Mesendoderm (in vitro differentiated cells): ENCODE data around the gene PUS1. TPM values are rescaled to one million over a fixed set of nuclear protein-coding genes. Genes with fewer than 3 reads are reported as not detected.
"Not testable (repeated sequence)": the region's sequence is repeated elsewhere in the genome, so short reads cannot be mapped to it uniquely, and the experiment has no call there.

ENCODE experiments used
- DNase-seq: peaks from one replicate; pipeline ENCODE4 v3.0.0; 2013
- H2AK5ac ChIP-seq: 2 replicates; pipeline ENCODE4 v1.6.1; 2013; ENCODE audit warnings: low read length, inconsistent platforms
- H2BK120ac ChIP-seq: 2 replicates; pipeline ENCODE4 v1.6.1; 2013; ENCODE audit warnings: low read depth, mild to moderate bottlenecking, low read length, moderate library complexity, mixed read lengths
- H2BK15ac ChIP-seq: replicated peaks from 2 replicates; pipeline ENCODE4 v1.6.1; 2013; ENCODE audit warnings: low read depth, mild to moderate bottlenecking, moderate library complexity
- H2BK5ac ChIP-seq: 2 replicates; pipeline ENCODE4 v1.6.1; 2013; ENCODE audit warnings: low read length, inconsistent platforms
- H3K18ac ChIP-seq: 2 replicates; pipeline ENCODE4 v1.6.1; 2013; ENCODE audit warnings: mild to moderate bottlenecking, low read length, mixed read lengths
- H3K23ac ChIP-seq: one replicate; pipeline ENCODE4 v1.6.1; 2013; ENCODE audit warnings: low read length
- H3K27ac ChIP-seq: 2 replicates; pipeline ENCODE4 v1.5.1; 2013; ENCODE audit warnings: low read depth, mild to moderate bottlenecking, inconsistent platforms, low read length, moderate library complexity
- H3K27me3 ChIP-seq: 2 replicates; pipeline ENCODE4 v1.6.1; 2013; ENCODE audit warnings: low read length, control low read depth, mild to moderate bottlenecking, inconsistent platforms; ENCODE audit not compliant: insufficient read depth, poor library complexity
- H3K36me3 ChIP-seq: 2 replicates; pipeline ENCODE4 v1.6.1; 2013; ENCODE audit warnings: low read length, inconsistent platforms; ENCODE audit not compliant: control insufficient read depth, insufficient read depth
- H3K4ac ChIP-seq: one replicate; pipeline ENCODE4 v1.6.1; 2013; ENCODE audit warnings: low read depth, mild to moderate bottlenecking, low read length, moderate library complexity
- H3K4me1 ChIP-seq: 2 replicates; pipeline ENCODE4 v1.6.1; 2013; ENCODE audit warnings: low read depth, low read length, inconsistent platforms; ENCODE audit not compliant: control insufficient read depth
- H3K4me2 ChIP-seq: 2 replicates; pipeline ENCODE4 v1.6.1; 2013; ENCODE audit warnings: low read length
- H3K4me3 ChIP-seq: 2 replicates; pipeline ENCODE4 v1.5.1; 2013; ENCODE audit warnings: mild to moderate bottlenecking, low read length
- H3K56ac ChIP-seq: one replicate; pipeline ENCODE4 v1.6.1; 2013; ENCODE audit warnings: low read length
- H3K79me1 ChIP-seq: 2 replicates; pipeline ENCODE4 v1.6.1; 2013; ENCODE audit warnings: low read length, inconsistent platforms
- H3K79me2 ChIP-seq: 2 replicates; pipeline ENCODE4 v1.6.1; 2013; ENCODE audit warnings: mild to moderate bottlenecking, low read length; ENCODE audit not compliant: control insufficient read depth, insufficient read depth
- H3K9ac ChIP-seq: 2 replicates; pipeline ENCODE4 v1.6.1; 2013; ENCODE audit warnings: low read length, inconsistent platforms
- H4K5ac ChIP-seq: one replicate; pipeline ENCODE4 v1.6.1; 2013; ENCODE audit warnings: low read length
- H4K8ac ChIP-seq: one replicate; pipeline ENCODE4 v1.6.1; 2013; ENCODE audit warnings: low read depth, mild to moderate bottlenecking, control low read depth, low read length, moderate library complexity
- WGBS: extraction: QIAGEN DNeasy Blood & Tissue Kit; methylation state at CpG from one replicate; pipeline ENCODE4 v1.1.7; 2013; ENCODE audit warnings: low lambda C conversion rate, missing lambda C conversion rate; ENCODE audit not compliant: insufficient coverage; ENCODE audit errors: extremely low coverage; 5-methylcytosine and 5-hydroxymethylcytosine counted together
- polyA plus RNA-seq, 2 experiments: library from polyadenylated mRNA; stranded (reverse); fragments of 200-250 nt; gene quantifications; one replicate each; pipeline ENCODE4 v1.2.3, GENCODE V29; 2013

The PUS1 gene
- polyA plus RNA-seq (2013, experiment 1 of 2), result 46.5 TPM
- polyA plus RNA-seq (2013, experiment 2 of 2), result 46.4 TPM

DNA sequence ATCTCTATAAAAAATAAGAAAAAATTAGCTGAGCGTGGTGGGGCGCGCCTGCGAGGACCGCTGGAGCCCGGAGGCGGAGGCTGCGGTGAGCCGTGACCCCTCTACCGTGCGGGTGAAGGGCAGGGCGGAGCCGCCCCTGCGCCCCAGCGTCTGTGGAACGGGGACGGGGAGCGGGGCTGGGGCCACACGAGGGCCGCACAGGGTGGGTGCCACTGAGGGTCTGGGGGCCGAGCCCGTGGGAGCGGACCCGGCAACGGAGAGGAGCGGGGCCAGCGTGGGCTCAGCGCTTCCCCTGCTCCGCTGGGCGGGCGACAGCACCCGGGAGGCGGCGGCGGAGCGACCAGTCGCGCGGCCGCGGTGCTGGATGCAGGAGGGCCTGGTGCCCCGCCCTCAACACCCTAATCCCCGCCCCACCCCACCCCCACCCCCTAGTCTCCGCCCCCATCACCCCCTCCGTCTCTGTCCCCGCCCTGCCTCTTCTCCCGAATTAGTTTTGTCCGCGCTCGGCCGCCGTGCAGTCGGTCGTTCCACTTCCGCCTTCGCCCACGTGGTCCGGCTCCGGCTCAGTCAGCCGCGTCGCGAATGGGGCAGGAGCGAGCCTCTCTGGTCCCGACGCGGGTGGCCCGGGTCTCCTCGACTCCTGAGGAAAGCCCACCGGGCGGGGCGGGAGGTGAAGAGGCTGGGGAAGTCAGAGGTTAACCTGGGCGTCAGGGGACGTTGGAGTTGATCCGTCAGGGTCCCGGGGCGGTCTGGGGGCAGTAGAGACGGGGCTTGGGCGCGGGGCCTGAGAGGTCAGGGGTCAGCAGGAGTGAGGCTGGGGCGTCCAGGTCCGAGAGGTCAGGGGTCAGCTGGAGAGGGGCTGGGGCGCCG lies at the start of gene PUS1:
PUS1 (plus strand) TSS at position 566 of the 870 bp plus-strand sequence. CDS start 447 bp downstream, outside the sequence.
- Histone ChIP-seq H3K18ac (peak within 1 kb of the TSS; percentile 97), H3K79me1 (peaks cover 5% of the 10 kb centered on the region), H3K79me2 (peaks cover 14% of the 10 kb centered on the region), H2BK5ac (no peak within 1 kb of the TSS), H3K4me3 (peak within 1 kb of the TSS; percentile 89), H3K56ac (peak within 1 kb of the TSS; percentile 95), H4K5ac (no peak within 1 kb of the TSS), H3K4ac (peak within 1 kb of the TSS; percentile 74), H3K23ac (peak within 1 kb of the TSS; percentile 80), H3K27ac (peak within 1 kb of the TSS; percentile 80), H2BK120ac (no peak within 1 kb of the TSS), H3K36me3 (peaks cover 9% of the 10 kb centered on the region), H3K27me3 (no peaks in the 10 kb centered on the region), H4K8ac (no peak within 1 kb of the TSS), H3K4me1 (no peaks in the 10 kb centered on the region), H2BK15ac (no peak within 1 kb of the TSS), H2AK5ac (no peak within 1 kb of the TSS), H3K9ac (peak within 1 kb of the TSS; percentile 89), H3K4me2 (peak within 1 kb of the TSS; percentile 95)
- WGBS, result no CpG with 5 or more reads among the region's 84 CpGs
- DNase-seq, result peak; percentile 97

DNA sequence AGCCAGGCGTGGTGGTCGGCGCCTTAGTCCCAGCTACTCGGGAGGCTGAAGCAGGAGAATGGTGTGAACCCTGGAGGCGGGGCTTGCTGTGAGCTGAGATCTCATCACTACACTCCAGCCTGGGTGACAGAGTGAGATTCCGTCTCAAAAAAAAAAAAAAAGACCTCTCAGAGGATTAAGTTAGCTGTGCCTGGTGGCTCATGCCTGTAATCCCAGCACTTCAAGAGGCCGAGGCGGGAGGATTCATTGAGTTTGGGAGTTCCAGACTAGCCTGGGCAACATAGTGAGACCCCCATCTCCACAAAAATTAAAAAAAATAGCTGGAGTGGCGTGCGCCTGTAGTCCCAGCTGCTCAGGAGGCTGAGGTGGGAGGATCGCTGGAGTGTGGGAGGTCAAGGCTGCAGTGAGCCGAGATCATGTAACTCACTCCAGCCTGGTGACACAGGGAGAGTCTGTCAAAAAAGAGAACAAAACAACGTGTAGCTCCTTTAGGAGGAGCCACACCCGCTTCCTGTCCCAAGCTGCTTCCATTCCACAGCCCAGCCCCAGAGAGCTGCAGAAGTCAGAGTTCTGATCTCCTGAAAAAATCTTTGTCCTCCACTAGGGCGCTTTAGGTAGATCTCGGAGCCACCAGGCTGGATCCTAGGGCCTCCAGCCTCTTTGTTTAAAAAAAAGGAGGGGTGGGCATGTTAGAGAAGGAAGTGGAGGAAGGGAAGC lies 46.1 kb upstream of the PUS1 start:
- Histone ChIP-seq H3K36me3 (no peaks in the 10 kb centered on the region), H3K18ac (no peak overlapping the region), H3K4me1 (no peaks in the 10 kb centered on the region), H3K23ac (no peak overlapping the region), H3K56ac (peak overlapping the region; percentile 65), H2BK120ac (no peak overlapping the region), H3K27ac (no peak overlapping the region), H2BK15ac (no peak overlapping the region), H3K4me2 (no peak overlapping the region), H3K4ac (no peak overlapping the region), H4K8ac (no peak overlapping the region), H3K4me3 (no peak overlapping the region), H3K9ac (no peak overlapping the region), H4K5ac (no peak overlapping the region), H2BK5ac (no peak overlapping the region), H3K27me3 (no peaks in the 10 kb centered on the region), H3K79me1 (no peaks in the 10 kb centered on the region), H2AK5ac (no peak overlapping the region), H3K79me2 (no peaks in the 10 kb centered on the region)
- WGBS, result no CpG with 5 or more reads among the region's 16 CpGs
- DNase-seq, result peak; percentile 81

DNA sequence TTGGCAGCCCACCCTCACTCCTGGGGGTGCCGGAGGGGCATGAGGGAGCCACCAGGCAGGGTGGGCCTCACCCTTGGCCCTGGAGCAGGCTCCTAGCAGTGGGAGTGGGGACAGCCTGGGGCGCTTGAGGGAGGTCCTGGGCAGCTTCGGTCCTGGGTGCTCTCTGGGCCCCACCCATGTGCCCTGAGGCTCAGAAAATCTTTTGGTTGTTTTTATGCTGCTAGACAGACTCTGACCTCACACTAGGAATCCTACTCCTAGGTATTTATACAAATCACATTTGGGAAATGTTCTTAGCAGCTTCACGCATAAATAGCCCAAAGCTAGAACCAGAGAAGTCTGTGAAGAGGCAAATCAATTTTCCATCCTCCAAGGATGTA lies 45.6 kb upstream of the PUS1 start:
- Histone ChIP-seq H3K4me2 (no peak overlapping the region), H3K18ac (no peak overlapping the region), H3K27ac (no peak overlapping the region), H2AK5ac (no peak overlapping the region), H3K9ac (no peak overlapping the region), H4K8ac (no peak overlapping the region), H3K4me1 (no peaks in the 10 kb centered on the region), H3K4ac (no peak overlapping the region), H3K79me2 (no peaks in the 10 kb centered on the region), H2BK120ac (no peak overlapping the region), H2BK5ac (no peak overlapping the region), H3K27me3 (no peaks in the 10 kb centered on the region), H2BK15ac (no peak overlapping the region), H3K4me3 (no peak overlapping the region), H3K56ac (no peak overlapping the region), H4K5ac (no peak overlapping the region), H3K79me1 (no peaks in the 10 kb centered on the region), H3K36me3 (no peaks in the 10 kb centered on the region), H3K23ac (no peak overlapping the region)
- WGBS, result no CpG with 5 or more reads among the region's 4 CpGs
- no peak for DNase-seq

DNA sequence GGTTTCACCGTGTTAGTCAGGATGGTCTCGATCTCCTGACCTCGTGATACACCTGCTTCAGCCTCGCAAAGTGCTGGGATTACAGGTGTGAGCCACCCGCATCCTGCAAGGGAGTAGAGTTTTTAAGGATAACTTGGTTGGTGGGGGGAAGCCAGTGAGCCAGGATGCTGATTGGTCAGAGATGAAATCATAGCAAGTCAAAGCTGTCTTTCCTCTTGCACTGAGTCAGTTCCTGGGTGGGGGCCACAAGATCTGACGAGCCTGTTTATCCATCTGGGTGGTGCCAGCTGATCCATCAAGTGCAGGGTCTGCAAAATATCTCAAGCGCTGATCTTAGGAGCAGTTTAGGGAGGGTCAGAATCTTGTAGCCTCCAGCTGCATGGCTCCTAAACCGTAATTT lies 44.0 kb upstream of the PUS1 start:
- H3K4me2 ChIP-seq, H3K27me3 ChIP-seq: not testable (repeated sequence)
- WGBS, result no CpG with 5 or more reads among the region's 8 CpGs

DNA sequence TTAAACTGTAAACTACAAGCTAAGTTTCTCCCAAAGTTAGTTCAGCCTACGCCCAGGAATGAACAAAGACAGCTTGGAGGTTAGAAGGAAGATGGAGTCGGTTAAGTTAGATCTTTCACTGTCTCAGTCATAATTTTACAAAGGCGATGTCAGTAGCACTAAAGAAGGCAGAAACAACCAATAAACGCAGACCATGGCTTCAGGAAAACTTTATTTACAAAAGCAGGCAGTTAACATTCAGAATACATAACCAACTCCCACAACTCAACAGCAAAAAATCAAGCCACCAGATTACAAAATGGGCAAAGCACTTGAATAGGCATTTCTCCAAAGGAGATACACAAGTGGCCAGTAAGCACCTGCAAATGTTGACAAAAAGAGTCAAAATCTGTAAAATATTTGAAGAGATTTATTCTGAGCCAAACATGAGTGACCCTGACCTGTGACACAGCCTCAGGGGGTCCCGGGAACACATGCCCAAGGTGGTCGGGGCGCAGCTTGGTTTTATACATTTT lies 43.5 kb upstream of the PUS1 start:
- no peak overlapping the region for H2BK5ac ChIP-seq
- H3K4me1 ChIP-seq, result peaks cover 2% of the 10 kb centered on the region
- no peak for DNase-seq
- no peak overlapping the region for H3K9ac ChIP-seq
- H3K4ac ChIP-seq, result no peak overlapping the region
- H3K79me2 ChIP-seq, result no peaks in the 10 kb centered on the region
- H3K4me3 ChIP-seq, result no peak overlapping the region
- H3K36me3 ChIP-seq, result no peaks in the 10 kb centered on the region
- no peaks in the 10 kb centered on the region for H3K79me1 ChIP-seq
- H3K18ac ChIP-seq, result no peak overlapping the region
- WGBS, result no CpG with 5 or more reads among the region's 7 CpGs
- no peak overlapping the region for H3K27ac ChIP-seq
- H2BK15ac ChIP-seq, result no peak overlapping the region
- H2BK120ac ChIP-seq, result no peak overlapping the region
- no peak overlapping the region for H4K5ac ChIP-seq
- no peaks in the 10 kb centered on the region for H3K27me3 ChIP-seq
- no peak overlapping the region for H3K23ac ChIP-seq
- no peak overlapping the region for H2AK5ac ChIP-seq
- H4K8ac ChIP-seq, result no peak overlapping the region
- H3K4me2 ChIP-seq, result no peak overlapping the region
- H3K56ac ChIP-seq, result no peak overlapping the region

More for the DNA sequence above, 44.0 kb upstream of the PUS1 start:
- H2BK5ac ChIP-seq, H4K8ac ChIP-seq, H2BK120ac ChIP-seq, H3K27ac ChIP-seq, H3K9ac ChIP-seq, H3K36me3 ChIP-seq, H3K56ac ChIP-seq, H3K23ac ChIP-seq, H3K18ac ChIP-seq, H3K79me2 ChIP-seq, H3K4me3 ChIP-seq, H2AK5ac ChIP-seq, H3K4me1 ChIP-seq, H3K4ac ChIP-seq, H2BK15ac ChIP-seq, H3K79me1 ChIP-seq, DNase-seq, H4K5ac ChIP-seq: not testable (repeated sequence)
